ENCODE data around the gene ALOX12.
"Not testable (repeated sequence)": the region's sequence is repeated elsewhere in the genome, so short reads cannot be mapped to it uniquely, and the experiment has no call there.

Gene ALOX12

GRCh38 chr17:6995500-6996255 is at the start of gene ALOX12:
TSS of gene ALOX12 (plus strand) at chr17:6996049. CDS start at chr17:6996118, 69 bp downstream.
- no peak for DNase-seq

GRCh38 chr17:6947745-6948144 is 48.1 kb upstream of the ALOX12 start:
- no peak for DNase-seq

- no peak for DNase-seq
Observed at GRCh38 chr17:6948562-6948961, 47.3 kb upstream of the ALOX12 start.

- DNase-seq = no peak
Observed at GRCh38 chr17:6948976-6949375, 46.9 kb upstream of the ALOX12 start.

GRCh38 chr17:6950938-6951337 is 44.9 kb upstream of the ALOX12 start:
- DNase-seq = not testable (repeated sequence)

- no peak for DNase-seq
Observed at GRCh38 chr17:6953689-6954088, 42.2 kb upstream of the ALOX12 start.

GRCh38 chr17:6959700-6960099 is 36.1 kb upstream of the ALOX12 start:
- DNase-seq = no peak

GRCh38 chr17:6969323-6969726 is 26.5 kb upstream of the ALOX12 start:
- DNase-seq = no peak

GRCh38 chr17:6970992-6971391 is 24.9 kb upstream of the ALOX12 start:
- DNase-seq = no peak

GRCh38 chr17:6979440-6979839 is 16.4 kb upstream of the ALOX12 start:
- DNase-seq = not testable (repeated sequence)

- DNase-seq = no peak
Observed at GRCh38 chr17:6981426-6981825, 14.4 kb upstream of the ALOX12 start.

GRCh38 chr17:6985266-6985665 is 10.6 kb upstream of the ALOX12 start:
- no peak for DNase-seq

- DNase-seq = no peak
Observed at GRCh38 chr17:6986676-6987075, 9.2 kb upstream of the ALOX12 start.

- no peak for DNase-seq
Observed at GRCh38 chr17:6989779-6990178, 6.1 kb upstream of the ALOX12 start.

- DNase-seq = not testable (repeated sequence)
Observed at GRCh38 chr17:6993613-6994056, 2.2 kb upstream of the ALOX12 start.

- no peak for DNase-seq
Observed at GRCh38 chr17:6994118-6994598, 1.7 kb upstream of the ALOX12 start.

- no peak for DNase-seq
Observed at GRCh38 chr17:6994666-6995256, 1.1 kb upstream of the ALOX12 start.

- no peak for DNase-seq
Observed at GRCh38 chr17:6996256-6997011, 585 bp downstream of the ALOX12 start.

GRCh38 chr17:6997171-6997570 is 1.3 kb downstream of the ALOX12 start:
- DNase-seq = no peak

- no peak for DNase-seq
Observed at GRCh38 chr17:6998855-6999508, 3.1 kb downstream of the ALOX12 start.

- no peak for DNase-seq
Observed at GRCh38 chr17:7001318-7001961, 5.6 kb downstream of the ALOX12 start.

GRCh38 chr17:7002288-7003047 is 6.6 kb downstream of the ALOX12 start:
- DNase-seq = no peak
